Ovary (tissue), 3 donors: ENCODE results near the gene KLB.

Experiments used
- CTCF ChIP-seq, 3 donors: fragments of 450-650 bp in 2 of 3; fragments of 200-600 bp in 1 of 3; IDR thresholded peaks; one replicate each; pipeline versions ENCODE4 v1.5.1 to v1.8.0; 2016 to 2022; ENCODE audit warnings: antibody characterized with exemption in 3 of 3, mild to moderate bottlenecking in 1 of 3
- EP300 ChIP-seq: sonication (generic); formaldehyde crosslinking; IDR thresholded peaks from one replicate; pipeline ENCODE4 v1.6.1; 2017; ENCODE audit warnings: antibody characterized with exemption
- POLR2A ChIP-seq: fragments of 450-650 bp; IDR thresholded peaks from one replicate; pipeline ENCODE4 v1.6.1; 2017; ENCODE audit warnings: antibody characterized with exemption, mild to moderate bottlenecking, moderate library complexity
- donor health status: DM: no; HTN: no; CAD: no.

- TF ChIP-seq POLR2A: no peak
- TF ChIP-seq EP300: no peak
- TF ChIP-seq CTCF (IDR thresholded peaks at IDR 0.05): no peak
Observed at GRCh38 chr4:39494354-39494753, 87.6 kb downstream of the KLB start.
